ENCODE measurements around the gene ASTL. TPM values are rescaled to one million over a fixed set of nuclear protein-coding genes. Genes with fewer than 3 reads are reported as not detected.
"Not testable (repeated sequence)": the region's sequence is repeated elsewhere in the genome, so short reads cannot be mapped to it uniquely, and the experiment has no call there.

Gene ASTL
- total and polyA plus RNA-seq, 2 experiments from 2014 or later = not detected

- Histone ChIP-seq H3F3A (ENCODE audit: insufficient read depth) (no peaks in the 10 kb centered on the region), H3K27me3 (replicated peaks; ENCODE audit: insufficient read depth) (peaks cover 5% of the 10 kb centered on the region), H3K27ac (no peak overlapping the region), H3K4me1 (ENCODE audit: insufficient read depth) (no peaks in the 10 kb centered on the region), H3K79me2 (ENCODE audit: insufficient read depth) (no peaks in the 10 kb centered on the region), H3K9ac (no peak overlapping the region), H4K20me1 (ENCODE audit: insufficient read depth) (no peaks in the 10 kb centered on the region), H3K4me2 (ENCODE audit: unreplicated experiment) (no peak overlapping the region), H3K4me3 (no peak overlapping the region), H2AFZ (no peak overlapping the region), H3K36me3 (ENCODE audit: low read depth) (no peaks in the 10 kb centered on the region), H3K9me2 (ENCODE audit: insufficient read depth) (no peaks in the 10 kb centered on the region), H3K9me3 (ENCODE audit: low read depth) (no peaks in the 10 kb centered on the region)
- DNase-seq = no peak
- in situ Hi-C loops (cut with MboI) = no loop called here
- WGBS, 2 experiments (ENCODE audit: low coverage in 1 of 2, low lambda C conversion rate in 2 of 2, missing lambda C conversion rate in 2 of 2) = 87 to 88% methylated on average over 11 to 12 of the region's 12 CpGs
- TF ChIP-seq EZH2 (IDR thresholded peaks at IDR 0.05; ENCODE audit: insufficient read depth, poor library complexity, severe bottlenecking) (no peak), EZH2phosphoT487 (IDR thresholded peaks at IDR 0.05; ENCODE audit: insufficient read depth, low read depth) (no peak)
These were observed 52.6 kb downstream of the ASTL start for GRCh38 chr2:96085541-96086355.

DNA sequence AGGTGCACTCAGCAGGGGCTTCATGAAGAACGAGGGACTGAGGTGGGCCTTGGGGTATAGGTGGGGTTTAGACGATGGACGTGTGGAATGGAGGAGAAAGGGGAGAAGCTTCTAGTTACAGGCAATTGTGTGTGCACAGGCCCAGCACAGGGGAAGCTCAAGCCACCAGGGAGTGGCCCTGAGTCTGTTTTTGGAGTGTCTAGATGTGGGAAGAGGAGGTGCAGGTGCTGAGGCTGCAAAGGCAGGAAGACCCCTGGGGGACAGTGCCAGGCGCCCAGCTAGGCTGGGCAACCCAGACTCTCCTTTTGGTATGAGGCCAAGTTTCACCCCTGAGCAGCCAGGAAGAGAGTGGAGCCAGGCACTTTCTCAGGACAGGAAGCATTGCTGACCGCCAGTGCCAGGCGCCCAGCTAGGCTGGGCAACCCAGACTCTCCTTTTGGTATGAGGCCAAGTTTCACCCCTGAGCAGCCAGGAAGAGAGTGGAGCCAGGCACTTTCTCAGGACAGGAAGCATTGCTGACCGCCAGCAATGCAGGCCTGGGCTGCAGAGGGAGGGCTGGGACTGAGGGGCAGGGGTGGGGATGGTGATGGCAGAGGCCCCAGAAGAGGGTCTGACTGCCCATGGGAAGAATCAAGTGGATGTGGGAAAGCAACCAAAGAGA lies 53.3 kb downstream of the ASTL start:
- H4K20me1 ChIP-seq (ENCODE audit: insufficient read depth); H3K27ac ChIP-seq; in situ Hi-C loops (cut with MboI); H3K79me2 ChIP-seq (ENCODE audit: insufficient read depth); DNase-seq; H3K9me3 ChIP-seq (ENCODE audit: low read depth); H3K4me3 ChIP-seq; H3K9ac ChIP-seq; H2AFZ ChIP-seq; H3K4me2 ChIP-seq (ENCODE audit: unreplicated experiment); H3K4me1 ChIP-seq (ENCODE audit: insufficient read depth); H3F3A ChIP-seq (ENCODE audit: insufficient read depth); H3K9me2 ChIP-seq (ENCODE audit: insufficient read depth); H3K36me3 ChIP-seq (ENCODE audit: low read depth): not testable (repeated sequence)
- WGBS, 2 experiments (ENCODE audit: low coverage in 1 of 2, low lambda C conversion rate in 2 of 2, missing lambda C conversion rate in 2 of 2) = 60 to 63% methylated on average over 7 of the region's 7 CpGs
- H3K27me3 ChIP-seq (replicated peaks; ENCODE audit: insufficient read depth) = peaks cover 12% of the 10 kb centered on the region

GRCh38 chr2:96083989-96084857 lies 54.1 kb downstream of the ASTL start:
- TF ChIP-seq EZH2 (IDR thresholded peaks at IDR 0.05; ENCODE audit: insufficient read depth, poor library complexity, severe bottlenecking) (no peak), EZH2phosphoT487 (IDR thresholded peaks at IDR 0.05; ENCODE audit: insufficient read depth, low read depth) (no peak)
- H3K4me1 ChIP-seq (ENCODE audit: insufficient read depth) = no peaks in the 10 kb centered on the region
- H3K27me3 ChIP-seq (replicated peaks; ENCODE audit: insufficient read depth) = peaks cover 20% of the 10 kb centered on the region
- no peak overlapping the region for H2AFZ ChIP-seq
- no peak overlapping the region for H3K27ac ChIP-seq
- H3K79me2 ChIP-seq (ENCODE audit: insufficient read depth) = no peaks in the 10 kb centered on the region
- H3F3A ChIP-seq (ENCODE audit: insufficient read depth) = no peaks in the 10 kb centered on the region
- H3K9me2 ChIP-seq (ENCODE audit: insufficient read depth) = no peaks in the 10 kb centered on the region
- DNase-seq = no peak
- 66 to 69% methylated on average over 22 of the region's 22 CpGs for WGBS, 2 experiments (ENCODE audit: low coverage in 1 of 2, low lambda C conversion rate in 2 of 2, missing lambda C conversion rate in 2 of 2)
- H4K20me1 ChIP-seq (ENCODE audit: insufficient read depth) = no peaks in the 10 kb centered on the region
- H3K36me3 ChIP-seq (ENCODE audit: low read depth) = no peaks in the 10 kb centered on the region
- no peak overlapping the region for H3K4me3 ChIP-seq
- in situ Hi-C loops (cut with MboI) = no loop called here
- H3K9ac ChIP-seq = no peak overlapping the region
- no peak overlapping the region for H3K4me2 ChIP-seq (ENCODE audit: unreplicated experiment)
- no peaks in the 10 kb centered on the region for H3K9me3 ChIP-seq (ENCODE audit: low read depth)

GRCh38 chr2:96083064-96083939 lies 55.0 kb downstream of the ASTL start:
- no peak overlapping the region for H2AFZ ChIP-seq
- 56 to 63% methylated on average over 9 of the region's 9 CpGs for WGBS, 2 experiments (ENCODE audit: low coverage in 1 of 2, low lambda C conversion rate in 2 of 2, missing lambda C conversion rate in 2 of 2)

More at GRCh38 chr2:96083064-96083939, 55.0 kb downstream of the ASTL start:
- Histone ChIP-seq H3K4me1 (ENCODE audit: insufficient read depth) (no peaks in the 10 kb centered on the region), H3K4me2 (ENCODE audit: unreplicated experiment) (no peak overlapping the region), H3K27ac (no peak overlapping the region), H3K9ac (no peak overlapping the region), H3K36me3 (ENCODE audit: low read depth) (no peaks in the 10 kb centered on the region), H3K79me2 (ENCODE audit: insufficient read depth) (no peaks in the 10 kb centered on the region), H3F3A (ENCODE audit: insufficient read depth) (no peaks in the 10 kb centered on the region), H3K4me3 (no peak overlapping the region), H3K9me2 (ENCODE audit: insufficient read depth) (no peaks in the 10 kb centered on the region), H3K27me3 (replicated peaks; ENCODE audit: insufficient read depth) (peaks cover 25% of the 10 kb centered on the region), H4K20me1 (ENCODE audit: insufficient read depth) (no peaks in the 10 kb centered on the region), H3K9me3 (ENCODE audit: low read depth) (no peaks in the 10 kb centered on the region)
- DNase-seq = no peak
- in situ Hi-C loops (cut with MboI) = no loop called here
- TF ChIP-seq EZH2phosphoT487 (IDR thresholded peaks at IDR 0.05; ENCODE audit: insufficient read depth, low read depth) (no peak), EZH2 (IDR thresholded peaks at IDR 0.05; ENCODE audit: insufficient read depth, poor library complexity, severe bottlenecking) (no peak)

All from GM23248 (cell line).